ENCODE data around the gene HMG20A.

The HMG20A gene

DNA sequence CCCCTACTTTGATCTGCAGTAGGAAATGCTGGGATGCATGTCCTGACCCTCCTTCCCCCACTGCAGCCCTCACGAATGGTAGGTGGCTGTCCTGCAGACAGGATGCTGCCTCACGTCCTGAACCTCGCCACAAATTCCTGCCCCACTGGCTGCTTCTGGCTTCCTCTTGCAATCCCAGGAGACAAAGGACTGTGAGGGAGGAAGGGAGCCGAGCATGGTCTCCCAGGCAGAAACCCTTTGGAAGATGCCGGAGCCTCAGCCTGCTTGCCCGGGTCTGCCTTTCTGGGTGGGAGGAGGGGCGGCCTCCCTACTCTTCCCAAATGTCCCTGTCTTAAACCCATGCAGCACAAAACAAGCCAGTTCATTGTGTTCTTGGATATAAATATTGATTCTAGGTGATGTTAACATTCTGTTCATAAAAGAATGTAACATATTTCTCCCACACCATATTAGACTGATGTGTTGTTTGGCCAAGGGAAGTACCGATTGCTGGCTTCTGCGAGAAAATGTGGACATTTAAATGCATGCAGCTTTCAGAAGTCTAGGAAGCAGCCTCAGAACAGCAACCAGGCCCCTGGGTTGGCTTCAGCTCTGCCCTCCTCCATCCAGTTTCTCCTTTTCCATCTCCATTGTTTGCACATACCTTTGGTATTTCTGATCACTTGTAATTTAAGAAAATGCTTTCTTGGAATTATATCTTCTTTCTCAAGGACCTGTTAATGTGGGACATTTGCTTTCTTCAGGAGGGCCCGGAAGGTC, 75.3 kb downstream of the HMG20A start:
- FAIRE-seq: no peak
- DNase-seq (ENCODE audit: insufficient read length, low spot score): no peak

DNA sequence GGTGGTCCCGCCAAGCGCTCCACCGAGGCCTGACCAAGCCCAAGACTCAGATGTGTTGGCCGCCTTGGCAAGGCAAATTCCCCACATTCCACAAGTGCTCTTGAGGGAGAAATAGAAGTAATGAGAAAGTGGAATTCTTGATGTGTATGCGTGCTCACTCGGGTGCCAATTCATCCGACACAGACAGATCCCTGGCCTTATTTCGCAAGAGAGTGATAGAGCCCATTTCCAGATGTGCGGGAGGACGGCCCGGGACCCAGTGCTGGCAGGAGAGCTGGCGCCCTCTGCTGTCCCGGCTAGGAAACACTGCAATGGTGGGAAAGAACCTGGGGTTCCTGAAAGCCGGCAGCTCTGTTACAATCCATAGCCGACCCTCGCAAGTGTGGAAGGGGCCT, 76.0 kb downstream of the HMG20A start:
- DNase-seq (ENCODE audit: insufficient read length, low spot score) (peak; percentile 82), FAIRE-seq (peak; percentile 52)

DNA sequence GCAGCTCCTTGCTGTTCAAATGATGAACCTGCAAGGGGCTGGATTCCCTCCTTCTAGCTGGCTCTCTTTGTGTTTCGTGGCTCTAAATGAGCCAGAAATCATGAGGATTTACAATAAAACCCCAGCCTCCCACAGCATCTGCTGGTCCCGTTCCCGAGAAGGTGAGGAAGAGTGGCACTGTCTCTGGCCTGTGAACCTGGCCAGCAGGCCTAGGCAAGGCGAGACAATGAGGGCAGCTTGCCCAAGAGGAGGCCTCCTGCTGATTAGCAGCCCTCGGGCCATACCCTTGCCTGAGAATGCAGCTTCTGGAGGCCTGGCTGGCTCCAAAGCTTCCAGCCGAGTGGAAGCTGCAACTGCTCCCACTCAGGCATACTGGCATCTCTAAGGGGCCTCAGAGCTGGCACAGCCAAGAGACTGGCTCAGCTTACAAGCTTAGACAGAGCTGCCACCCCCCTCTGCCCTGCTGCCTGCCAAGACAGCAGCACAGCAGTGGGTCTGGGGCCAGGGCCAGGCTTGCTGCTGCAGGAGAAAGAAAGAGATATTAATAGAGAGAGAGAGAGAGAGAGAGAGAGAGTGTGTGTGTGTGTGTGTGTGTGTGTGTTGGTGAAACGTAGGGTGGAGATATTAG, 76.5 kb downstream of the HMG20A start:
- no peak for DNase-seq (ENCODE audit: insufficient read length, low spot score)
- no peak for FAIRE-seq

DNA sequence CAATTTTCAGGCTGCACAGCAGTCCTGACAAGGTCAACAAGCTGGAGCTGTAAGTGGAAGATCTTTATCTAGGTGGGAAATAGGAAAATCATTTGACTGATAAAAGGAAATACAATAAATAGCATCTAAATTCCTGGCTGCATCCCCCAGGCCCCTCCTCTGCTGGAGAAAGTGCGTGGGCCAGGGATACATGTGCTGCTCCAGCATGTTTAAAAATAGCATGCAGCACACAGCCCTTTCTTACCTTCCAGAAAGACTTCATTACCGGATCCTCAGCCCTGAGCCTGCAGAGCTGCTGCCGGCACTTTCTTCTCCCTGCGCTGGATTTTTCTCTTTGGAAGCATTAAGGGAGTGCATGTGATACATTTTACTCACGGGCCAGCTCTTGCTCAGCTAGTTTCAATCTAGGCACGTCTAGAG, 77.3 kb downstream of the HMG20A start:
- DNase-seq (ENCODE audit: insufficient read length, low spot score) (no peak), FAIRE-seq (no peak)

DNA sequence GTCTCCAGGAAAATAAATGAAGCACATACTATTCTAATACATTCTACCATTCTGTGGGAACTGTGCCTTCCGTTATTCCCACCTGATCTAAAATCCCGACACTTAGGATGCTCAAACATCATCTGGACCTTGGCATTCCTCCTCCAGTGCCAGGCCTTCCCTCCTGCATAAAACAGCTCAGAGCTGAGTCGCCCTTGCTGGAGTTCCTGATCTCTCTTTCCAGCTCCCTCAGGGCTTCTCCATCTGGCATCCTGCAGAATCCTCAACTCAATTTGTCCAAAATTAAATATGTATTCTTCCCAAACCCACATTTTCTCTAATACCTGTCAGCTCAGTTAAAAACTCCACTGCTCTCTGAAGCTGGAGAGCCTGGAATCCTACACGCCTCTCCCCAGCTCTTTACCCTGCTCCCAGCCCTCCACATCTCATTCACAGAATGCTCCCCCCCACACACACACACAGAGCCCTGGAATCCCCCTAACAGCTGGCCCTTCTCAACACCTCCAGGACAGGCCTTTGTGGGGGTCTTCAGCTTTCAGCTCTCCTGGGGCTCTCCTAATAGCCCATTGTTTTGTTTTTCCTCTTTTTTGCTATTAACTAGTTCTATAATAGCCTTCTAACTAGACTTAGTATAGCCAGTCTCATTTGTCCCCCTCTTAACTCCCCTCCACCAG, 78.5 kb downstream of the HMG20A start:
- FAIRE-seq (no peak), DNase-seq (ENCODE audit: insufficient read length, low spot score) (no peak)

DNA sequence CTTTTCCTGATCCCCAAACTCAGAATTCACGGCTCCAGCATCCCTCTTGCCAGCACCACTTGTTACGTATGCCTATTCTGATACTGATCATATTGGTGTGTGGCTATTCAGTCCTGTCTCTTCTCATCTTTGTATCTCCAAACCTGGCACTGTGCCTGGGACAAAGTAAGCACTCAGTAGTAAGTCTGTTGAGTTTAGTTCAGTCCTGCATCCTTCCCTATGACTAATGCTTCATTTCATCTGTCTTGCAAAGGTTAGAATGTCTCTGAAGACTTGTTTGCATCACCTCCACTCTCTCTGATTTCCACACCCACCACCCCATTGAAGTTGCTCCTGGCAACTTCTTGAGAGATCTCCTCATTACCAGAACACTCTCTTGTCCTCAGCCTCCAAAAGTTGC, 80.3 kb downstream of the HMG20A start:
- FAIRE-seq (no peak), DNase-seq (ENCODE audit: insufficient read length, low spot score) (no peak)

DNA sequence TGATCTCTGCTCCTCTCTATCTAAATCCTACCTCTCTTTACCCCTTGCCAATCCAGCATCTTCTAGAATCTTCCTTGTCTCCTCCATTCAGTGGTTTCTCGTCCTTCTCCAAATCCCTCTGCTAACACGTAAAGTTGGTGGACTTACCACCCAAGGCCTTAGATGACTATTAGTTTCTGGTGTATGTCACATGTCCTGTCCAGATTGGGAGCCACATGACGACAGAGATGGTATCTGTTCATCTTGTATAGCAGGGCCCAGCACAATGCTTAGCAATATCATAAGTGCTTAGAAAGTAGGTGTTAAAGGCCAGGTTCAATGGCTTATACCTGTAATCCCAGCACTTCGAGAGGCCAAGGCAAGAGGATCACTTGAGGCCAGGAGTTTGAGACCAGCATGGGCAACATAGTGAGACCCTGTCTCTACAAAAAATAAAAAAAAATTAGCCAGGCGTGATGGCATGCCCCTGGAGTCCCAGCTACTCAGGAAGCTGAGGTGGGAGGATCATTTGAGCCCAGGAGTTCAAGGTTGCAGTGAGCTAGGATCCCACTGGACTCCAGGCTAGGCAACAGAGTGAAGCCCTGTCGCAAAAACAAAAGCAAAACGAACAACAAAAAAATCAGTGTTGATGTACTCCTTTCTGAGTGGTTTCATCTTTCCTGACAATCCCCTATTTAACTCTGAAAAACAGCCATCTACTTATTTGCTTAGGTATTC, 81.8 kb downstream of the HMG20A start:
- FAIRE-seq (no peak), DNase-seq (ENCODE audit: insufficient read length, low spot score) (no peak)

DNA sequence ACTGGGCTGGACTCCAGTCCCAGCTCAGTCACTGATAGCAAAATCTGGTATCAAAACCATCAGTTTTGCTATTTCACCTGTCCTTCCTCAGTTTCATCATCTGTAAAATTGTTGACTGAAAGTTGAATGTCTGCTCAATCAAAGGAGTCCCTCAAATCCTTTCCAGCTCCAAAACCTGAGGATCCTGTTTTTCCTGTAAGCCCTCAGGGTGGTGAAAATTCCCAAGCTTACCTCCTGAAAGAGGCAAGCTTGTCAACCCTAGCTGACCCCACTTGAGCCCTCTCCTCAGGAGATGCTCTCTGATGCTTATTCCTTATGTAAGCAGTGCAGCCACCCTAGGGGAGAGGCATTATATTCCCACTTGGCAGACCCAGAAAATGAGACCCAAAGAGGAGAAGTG, 82.6 kb downstream of the HMG20A start:
- FAIRE-seq: no peak
- DNase-seq (ENCODE audit: insufficient read length, low spot score): no peak

DNA sequence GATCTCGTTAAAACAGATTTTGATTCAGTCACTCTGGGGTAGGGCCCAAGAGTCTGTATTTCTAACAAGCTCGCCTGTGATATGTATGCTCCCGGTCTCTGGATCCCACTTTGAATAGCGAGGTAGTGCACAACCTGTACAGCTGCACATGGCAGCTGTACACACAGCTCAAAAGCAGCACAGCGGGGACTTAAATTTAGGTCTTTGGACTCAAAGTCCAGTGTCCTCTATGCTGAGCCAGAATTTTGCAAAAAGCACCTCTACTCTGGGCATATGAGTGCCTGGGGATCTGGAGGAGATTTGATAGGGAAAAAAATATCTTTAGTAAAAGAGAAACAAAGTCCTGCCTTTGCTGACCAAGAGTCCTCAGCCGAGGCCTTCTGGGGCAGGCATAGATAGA, 83.1 kb downstream of the HMG20A start:
- FAIRE-seq (no peak), DNase-seq (ENCODE audit: insufficient read length, low spot score) (no peak)

DNA sequence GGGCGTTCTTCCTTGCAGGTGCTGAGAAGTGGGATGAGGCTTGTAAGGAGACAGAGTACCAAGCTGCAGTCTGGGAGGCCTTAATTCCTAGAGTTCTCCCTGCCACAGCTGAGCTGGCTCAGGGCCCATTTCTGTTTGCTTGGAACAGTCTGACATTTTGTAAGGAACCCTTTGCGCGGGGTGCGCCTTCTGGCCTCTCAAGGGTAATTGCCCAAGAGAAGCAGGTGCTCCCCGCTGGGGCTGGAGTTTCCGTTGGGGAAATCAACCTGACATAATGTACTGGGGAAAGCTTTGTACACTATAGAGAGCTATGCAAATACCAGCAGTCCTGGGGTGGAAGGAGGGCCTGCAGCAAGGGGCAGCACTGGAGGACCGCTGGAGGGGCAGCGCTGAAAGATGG, 83.6 kb downstream of the HMG20A start:
- no peak for DNase-seq (ENCODE audit: insufficient read length, low spot score)
- no peak for FAIRE-seq

DNA sequence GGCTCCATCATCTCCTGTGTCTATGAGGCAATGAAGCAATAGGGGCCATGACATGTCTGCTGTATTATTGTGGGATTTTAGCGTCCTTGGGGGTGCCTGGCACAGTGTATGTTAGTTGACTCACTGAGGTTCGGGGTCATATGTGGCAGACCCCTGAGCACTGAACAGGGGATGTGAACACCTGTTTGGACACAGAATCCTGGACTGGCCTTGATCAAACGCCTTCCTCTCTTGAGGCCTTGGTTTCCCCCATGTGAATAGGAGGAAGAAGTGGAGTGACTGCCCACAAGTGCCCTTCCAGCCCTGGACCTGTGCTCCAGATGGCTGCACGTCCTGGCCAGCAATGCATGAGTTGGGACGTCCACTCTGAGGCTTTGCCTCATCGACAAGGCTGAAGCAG, 84.2 kb downstream of the HMG20A start:
- FAIRE-seq: no peak
- DNase-seq (ENCODE audit: insufficient read length, low spot score): no peak

DNA sequence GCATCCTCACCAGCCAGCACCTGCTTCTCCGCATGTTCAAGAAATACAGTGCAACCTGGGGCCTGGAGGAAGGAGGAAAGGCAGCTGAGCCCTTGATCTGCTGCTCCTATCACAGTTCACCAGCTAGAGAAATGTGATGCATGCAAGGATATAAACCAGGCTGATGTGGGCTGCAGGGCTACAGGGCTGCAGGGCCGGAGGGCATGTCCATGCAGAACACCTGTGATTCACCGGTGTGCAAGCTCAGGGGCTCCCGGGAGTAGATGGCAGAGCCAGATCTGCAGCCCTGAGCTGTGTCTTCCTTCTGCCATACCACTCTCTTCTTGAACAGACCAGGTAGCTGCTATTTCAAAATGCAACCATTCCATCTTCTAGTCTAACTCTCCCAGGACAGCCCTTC, 84.9 kb downstream of the HMG20A start:
- DNase-seq (ENCODE audit: insufficient read length, low spot score): no peak
- FAIRE-seq: no peak

DNA sequence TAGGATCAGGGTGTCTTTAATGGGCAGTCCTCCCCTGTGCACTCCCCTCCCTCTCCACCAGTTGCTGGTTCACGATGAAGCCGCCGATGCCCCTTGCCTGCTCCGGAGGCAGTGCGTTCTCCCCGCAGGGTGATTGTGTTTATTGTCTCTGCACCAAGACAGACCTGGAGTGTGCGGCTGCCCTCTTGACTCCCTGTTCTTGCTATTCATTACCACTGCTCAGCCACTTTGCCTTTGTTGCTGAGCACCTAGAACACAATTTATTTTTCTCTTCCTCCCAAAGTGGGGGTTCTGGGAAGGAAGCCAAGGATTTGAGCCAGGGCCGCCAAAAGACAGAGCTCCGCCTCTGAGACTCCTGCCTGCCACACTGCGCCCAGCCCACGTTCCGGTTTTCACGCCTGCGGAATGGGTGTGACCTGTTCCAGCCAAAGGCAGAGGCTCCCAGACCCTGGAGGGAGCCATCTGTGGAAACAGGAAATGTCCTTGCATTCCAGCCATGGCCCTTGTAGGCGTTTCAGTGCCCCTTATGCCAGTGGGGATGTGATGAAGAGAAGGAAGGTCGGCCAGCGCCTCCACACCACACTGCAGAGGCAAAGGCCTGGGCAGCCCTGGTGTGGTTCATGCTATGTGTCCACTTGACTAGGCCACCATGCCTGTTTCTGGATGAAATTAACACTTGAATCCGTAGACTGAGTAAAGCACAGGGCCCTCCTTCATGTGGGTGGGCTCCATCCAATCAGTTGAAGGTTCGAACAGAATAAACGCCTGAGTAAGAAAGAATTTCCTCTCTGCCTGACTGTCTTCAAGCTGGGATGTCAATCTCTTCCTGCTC, 85.8 kb downstream of the HMG20A start:
- no peak for FAIRE-seq
- no peak for DNase-seq (ENCODE audit: insufficient read length, low spot score)

DNA sequence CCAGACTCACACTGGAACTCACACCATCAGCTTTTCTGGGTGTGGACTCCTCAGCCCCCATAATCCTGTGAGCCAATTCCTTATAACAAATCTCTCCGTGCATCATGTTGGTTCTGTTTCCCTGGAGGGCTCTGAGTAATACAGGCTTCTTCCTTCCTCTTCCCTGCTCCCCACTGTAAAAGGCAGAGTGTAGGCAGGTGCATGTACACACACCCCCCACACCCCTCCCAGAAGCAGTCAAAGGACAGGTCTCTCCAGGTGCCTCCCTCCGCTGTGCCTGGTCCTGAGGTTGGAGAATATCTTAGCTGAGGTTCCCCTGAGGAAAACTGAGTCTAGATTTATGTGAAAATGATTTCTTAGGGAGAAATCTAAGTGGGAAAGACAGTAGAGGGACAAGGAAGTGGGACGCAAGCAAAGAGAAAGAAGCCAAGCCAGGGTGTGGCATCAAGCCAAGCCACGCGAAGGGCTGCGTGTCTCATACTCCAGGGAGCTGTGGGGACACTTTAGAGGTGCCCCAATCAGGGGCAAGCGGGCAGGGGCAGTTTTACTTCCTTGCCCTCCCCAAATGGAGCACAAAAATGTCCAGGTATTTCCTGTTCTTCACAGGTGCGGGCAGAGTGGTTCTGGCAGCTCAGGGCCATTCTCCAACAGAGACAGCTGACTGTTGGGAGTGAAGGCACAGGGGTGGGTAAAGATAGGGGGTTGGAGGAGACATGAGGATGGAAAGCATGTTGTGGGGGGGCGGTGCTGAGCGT, 86.6 kb downstream of the HMG20A start:
- FAIRE-seq: no peak
- no peak for DNase-seq (ENCODE audit: insufficient read length, low spot score)

DNA sequence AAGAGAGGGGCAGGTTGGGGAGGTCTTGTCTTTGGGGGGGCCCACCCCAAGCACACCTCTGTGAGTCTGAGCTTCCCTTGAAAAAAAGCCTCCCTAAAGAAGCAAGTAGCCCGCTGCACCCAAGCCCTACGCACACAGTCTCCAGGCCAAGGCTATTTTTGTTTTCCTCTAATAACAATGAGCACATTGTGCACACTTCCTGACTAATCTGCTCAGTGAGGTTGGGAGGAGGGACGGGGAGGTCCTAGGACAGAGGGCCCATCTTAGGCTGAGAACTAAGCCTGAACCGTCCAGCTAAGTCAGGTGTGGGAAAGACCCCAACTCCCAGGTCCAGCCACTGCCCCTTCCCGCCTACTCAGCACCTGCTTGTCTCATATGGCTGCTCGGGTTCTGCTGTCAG, 87.2 kb downstream of the HMG20A start:
- no peak for DNase-seq (ENCODE audit: insufficient read length, low spot score)
- FAIRE-seq: no peak

DNA sequence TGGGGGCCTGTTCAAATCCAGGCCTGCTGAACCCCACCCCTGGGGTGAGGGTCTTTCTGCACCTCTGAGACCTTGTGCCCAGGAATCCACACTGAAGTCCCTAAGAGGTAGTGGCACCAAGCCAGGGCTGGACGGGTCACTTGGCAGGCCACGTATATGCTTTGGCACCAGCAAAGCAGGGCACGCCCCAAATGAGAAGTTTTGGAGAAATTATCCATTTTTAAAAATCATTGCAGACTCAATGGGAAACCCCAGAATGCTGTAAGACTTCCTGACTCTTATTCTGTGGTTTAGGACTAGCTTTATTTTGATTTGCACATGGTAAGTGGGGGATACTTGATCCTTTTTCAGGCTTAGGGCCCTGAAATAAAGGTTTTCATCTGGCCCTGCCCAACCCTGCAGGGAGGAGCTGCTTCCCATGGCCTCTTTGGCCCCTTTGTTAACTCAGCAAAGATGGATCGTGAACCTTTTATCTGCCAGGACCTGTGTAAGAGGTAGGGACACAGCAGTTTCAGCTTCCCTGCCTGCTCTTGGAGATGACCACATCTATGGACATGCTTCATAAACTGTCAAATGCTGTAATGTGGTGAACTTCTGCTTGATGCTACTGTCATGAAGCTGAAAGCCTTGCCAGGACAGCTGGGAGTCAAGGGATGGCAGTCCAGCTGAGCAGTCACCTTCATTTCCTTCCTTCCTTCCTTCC, 88.0 kb downstream of the HMG20A start:
- DNase-seq (ENCODE audit: insufficient read length, low spot score): no peak
- FAIRE-seq: no peak

DNA sequence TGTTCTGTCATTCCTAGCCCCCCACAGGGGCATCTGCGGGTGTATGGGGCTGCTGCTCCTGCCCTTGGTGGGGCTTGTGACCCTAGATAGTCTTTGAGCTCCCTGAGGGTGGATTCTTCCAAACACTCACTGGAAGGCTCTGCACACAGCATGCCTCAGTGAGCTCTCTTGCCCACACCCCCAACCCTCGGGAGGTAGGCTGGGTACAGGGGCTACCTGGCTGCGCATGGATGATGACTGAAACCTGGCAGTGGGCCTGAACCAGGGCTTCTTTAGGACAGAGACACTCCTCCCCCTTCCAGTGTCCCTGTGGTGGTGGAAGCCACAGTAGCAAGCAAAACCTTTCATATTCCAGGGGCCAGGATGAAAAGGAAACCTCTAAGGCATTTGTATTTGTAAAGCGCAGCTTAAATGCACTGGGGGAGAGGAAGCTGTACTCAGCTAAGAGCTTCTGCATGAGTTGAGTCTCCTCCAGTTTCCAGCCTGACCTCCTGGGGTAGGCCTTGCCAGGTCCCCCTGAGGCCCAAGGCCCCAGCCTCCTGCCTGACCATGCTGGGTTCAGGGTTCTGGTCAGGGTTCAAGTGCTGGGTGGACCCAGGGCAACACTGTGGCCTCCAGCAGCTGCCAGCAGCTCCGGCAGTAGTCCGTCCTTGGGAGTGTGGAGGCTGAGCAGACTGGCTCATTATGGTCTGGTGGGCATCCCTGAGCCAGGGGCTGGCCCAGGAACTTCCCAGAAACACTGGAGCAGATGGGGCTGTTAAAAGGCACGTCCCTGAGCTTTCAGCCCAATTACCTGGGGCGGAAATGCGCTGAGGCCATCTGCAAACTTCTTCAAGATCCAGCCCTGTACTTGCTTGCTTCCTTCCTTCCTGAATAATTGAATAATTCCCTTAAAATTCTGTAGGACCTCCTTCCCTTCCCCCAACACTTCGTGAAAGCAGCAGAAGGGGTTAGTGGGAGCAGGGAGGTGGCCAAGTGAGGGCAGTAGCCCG, 89.7 kb downstream of the HMG20A start:
- no peak for DNase-seq (ENCODE audit: insufficient read length, low spot score)
- no peak for FAIRE-seq

DNA sequence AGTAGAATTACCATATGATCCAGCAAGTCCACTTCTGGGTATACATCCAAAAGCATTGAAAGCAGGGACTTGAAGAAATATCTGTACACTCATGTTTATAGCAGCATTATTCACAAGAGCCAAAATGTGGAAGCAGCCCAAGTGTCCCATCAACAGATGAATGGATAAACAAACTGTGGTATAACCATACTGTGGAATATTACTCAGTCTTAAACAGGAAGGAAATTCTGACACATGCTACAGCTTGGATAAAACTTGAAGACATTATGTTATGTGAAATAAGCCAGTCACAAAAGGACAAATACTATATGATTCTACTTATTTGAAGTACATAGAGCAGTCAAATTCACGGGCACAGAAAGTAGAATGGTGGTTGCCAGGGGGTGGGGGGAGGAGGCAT, 91.2 kb downstream of the HMG20A start:
- DNase-seq (ENCODE audit: insufficient read length, low spot score) (no peak), FAIRE-seq (no peak)

Data from HTR-8/SVneo (cell line).